Fibroblast of gingiva (primary cell): ENCODE data around the gene ALKAL2.
"Not testable (repeated sequence)": the region's sequence is repeated elsewhere in the genome, so short reads cannot be mapped to it uniquely, and the experiment has no call there.

Experiments
- DNase-seq: peaks from one replicate; pipeline ENCODE4 v3.0.0-alpha.2; 2011; ENCODE audit warnings: low read depth

ALKAL2 gene, protein sequence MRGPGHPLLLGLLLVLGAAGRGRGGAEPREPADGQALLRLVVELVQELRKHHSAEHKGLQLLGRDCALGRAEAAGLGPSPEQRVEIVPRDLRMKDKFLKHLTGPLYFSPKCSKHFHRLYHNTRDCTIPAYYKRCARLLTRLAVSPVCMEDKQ

DNA sequence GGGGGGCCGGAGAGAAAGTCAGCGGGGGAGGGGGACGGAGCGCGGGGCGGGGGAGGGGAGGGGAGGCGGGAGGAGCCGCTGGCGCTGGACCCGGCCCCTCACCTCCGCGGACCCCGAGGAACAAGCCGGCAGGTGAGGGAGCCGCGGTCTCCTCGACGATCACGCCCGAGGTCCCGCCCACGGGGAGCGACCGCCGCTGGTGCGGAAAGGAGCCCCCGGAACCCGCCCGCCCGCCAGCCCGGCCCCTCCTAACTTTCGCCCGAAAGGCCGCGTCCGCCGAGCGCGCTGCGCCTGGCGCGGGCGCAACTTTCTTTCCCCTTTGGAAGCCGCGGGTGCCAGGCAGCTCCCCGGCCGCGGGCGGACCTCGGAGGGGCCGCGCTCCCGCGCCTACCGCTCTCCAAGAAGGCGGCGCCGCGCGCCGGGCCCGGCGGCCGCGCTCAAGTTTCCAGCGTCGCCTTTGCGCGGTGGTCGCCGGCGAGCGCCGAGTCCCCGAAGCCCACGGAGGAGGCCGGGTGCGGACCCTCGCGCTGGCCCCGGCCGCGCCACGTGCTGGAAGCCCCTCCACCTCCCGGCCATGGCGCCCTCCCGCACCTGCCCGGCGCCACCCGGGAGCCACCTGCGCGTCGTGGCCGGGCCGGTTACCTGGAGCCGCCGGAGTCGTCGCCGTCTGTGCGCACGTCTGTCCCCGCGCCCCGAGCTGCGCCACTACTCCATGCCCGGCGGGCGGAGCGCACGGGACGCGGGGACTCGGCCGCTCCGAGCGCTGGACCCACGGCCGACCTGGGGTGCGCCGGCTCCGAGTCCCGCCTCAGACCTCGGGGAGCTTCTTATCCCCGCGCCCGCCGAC is at the start of gene ALKAL2:
ALKAL2 (minus strand) TSS at position 181 of the 847 bp plus-strand sequence. CDS start 256 bp downstream, outside the sequence.
- no peak for DNase-seq

DNA sequence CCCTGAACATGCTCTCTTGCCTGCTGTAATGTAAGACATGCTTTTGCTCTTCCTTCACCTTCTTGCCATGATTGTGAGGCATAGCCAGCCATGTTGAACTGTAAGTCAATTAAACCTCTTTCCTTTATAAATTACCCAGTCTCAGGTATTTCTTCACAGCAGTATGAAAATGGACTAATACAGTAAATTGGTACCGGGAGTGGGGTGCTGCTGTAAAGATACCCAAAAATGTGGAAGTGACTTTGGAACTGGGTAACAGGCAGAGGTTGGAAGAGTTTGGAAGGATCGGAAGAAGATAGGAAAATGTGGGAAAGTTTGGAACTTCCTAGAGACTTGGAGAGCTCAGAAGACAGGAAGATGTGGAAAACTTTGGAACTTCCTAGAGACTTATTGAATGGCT is 49.1 kb upstream of the ALKAL2 start:
- DNase-seq = not testable (repeated sequence)

DNA sequence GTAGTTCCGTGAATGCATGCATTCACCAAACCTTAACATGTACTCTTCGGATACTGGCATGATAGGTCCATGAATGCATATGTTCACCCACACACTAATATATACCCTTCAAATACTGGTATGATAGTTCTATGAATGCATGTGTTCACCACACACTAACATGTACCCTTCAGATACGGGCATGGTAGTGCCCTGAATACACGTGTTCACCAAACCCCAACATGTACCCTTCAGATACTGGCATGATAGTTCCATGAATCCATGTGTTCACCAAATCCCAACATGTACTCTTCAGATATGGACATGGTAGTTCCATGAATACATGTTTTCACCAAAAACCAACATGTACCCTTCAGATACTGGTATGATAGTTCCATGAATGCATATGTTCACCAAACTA is 48.5 kb upstream of the ALKAL2 start:
- no peak for DNase-seq

DNA sequence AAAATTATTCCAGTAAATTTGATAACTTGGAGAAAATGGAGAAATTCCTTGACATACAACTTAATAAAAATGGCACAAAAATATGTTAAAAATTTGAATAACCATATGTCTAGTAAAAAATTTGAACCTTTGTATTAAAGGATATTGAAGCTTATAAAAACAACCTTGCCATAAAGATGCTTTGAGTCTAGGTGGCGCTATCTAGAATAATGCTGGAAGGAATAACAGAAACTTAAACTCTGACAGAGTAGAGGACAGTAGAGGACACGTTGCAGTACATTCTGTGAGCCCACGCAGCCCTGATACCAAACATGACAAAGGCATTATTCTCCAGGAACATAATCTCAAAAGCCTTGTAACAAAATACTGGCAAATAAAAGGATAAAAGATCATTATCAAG is 44.7 kb upstream of the ALKAL2 start:
- DNase-seq = no peak

DNA sequence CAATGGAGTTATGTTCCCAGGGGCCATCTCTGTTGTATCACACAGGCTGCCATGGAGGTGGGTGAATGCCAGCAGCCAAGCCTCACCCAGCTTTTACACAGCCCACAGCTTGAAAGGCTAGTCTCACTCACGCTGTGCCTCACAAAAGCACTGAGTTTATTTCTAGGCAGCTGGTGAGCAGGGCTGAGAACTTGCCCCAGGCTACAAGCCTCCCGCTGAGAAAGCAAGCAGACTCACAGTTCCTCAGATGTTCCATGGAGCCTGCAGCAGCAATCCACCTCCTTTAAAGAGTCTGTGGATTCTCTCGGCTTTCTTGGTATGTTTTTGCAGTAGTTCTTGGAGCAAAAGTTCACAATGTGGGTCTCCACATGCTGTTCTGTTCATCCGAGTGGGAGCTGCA is 40.9 kb upstream of the ALKAL2 start:
- no peak for DNase-seq

DNA sequence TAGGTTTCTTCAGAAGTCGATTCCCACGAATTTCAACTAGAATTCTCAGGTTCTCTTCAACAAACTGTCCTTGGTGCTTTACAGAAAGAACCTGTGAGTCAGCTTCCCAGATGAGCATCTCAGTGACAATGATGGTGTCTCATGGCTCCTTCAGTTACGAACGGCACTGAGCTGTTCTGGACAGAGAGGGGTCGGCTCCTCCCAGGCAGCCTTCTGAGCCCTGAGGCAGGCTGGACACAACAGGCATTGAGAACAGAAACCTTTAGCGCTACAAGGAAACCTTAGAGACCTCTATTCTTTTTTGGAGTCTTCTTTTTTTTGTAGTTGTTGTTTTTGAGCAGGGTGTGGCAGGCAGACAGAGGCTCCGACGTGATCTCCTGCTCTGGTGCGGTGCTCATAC is 35.1 kb upstream of the ALKAL2 start:
- no peak for DNase-seq

DNA sequence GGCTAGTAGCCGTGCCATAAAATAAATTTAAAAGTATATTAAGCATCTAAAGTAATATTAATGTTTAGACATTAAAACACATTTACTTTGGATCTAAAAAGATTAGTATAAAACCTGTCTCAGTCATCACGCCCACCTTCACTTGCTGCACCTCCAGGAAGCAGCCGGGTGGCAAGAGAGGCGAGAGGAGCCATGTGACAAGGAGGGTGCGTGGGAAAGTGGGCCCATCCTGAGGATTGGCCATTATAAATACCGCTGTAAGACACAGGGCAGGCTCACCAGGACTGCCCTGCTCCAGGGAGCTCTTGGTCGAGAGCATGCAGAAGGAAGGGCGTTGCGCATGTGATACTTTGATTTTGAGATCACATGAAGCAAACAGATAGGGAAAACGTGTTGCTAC is 34.4 kb upstream of the ALKAL2 start:
- DNase-seq = no peak

DNA sequence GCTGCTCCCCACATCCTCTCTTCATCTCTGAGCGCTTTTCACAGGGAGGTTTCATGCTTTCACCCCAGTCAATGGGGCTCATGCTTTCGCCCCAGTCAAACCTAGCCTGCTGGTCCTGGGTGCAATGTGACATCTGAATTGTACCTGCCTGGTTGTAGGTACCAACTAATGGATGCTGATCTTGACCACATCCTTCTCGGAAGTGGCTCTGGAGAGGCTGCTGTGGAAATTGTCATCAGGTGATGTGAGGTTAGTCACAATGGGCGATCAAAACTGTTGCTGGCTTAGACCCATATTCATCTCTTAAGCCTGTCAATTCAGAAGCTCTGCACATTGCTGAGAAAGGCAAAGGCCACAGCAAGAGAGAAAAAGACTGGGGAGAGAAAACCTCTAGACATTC is 32.7 kb upstream of the ALKAL2 start:
- DNase-seq = no peak

DNA sequence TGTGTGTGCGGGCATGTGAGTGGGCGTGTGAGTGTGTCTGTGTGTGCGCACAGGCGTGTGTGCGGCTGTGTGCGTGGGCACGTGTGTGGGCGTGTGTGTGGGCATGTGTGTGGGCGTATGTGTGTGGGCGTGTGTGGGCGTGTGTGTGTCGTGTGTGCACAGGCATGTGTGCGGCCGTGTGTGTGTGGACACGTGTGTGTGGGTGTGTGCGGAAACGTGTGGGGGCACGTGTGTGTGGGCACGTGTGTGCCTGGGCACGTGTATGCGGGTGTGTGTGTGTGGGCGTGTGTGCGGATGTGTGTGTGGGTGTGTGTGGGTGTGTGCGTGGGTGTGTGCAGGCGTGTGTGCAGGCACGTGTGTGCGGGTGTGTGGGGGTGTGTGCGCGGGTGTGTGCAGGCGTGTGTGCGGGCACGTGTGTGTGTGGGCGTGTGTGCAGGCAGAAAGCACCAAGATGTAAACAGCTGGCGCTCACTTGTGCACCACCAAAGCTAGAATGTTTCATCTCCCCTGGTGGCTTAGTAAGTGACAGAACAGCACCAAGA is 31.2 kb upstream of the ALKAL2 start:
- DNase-seq = no peak

DNA sequence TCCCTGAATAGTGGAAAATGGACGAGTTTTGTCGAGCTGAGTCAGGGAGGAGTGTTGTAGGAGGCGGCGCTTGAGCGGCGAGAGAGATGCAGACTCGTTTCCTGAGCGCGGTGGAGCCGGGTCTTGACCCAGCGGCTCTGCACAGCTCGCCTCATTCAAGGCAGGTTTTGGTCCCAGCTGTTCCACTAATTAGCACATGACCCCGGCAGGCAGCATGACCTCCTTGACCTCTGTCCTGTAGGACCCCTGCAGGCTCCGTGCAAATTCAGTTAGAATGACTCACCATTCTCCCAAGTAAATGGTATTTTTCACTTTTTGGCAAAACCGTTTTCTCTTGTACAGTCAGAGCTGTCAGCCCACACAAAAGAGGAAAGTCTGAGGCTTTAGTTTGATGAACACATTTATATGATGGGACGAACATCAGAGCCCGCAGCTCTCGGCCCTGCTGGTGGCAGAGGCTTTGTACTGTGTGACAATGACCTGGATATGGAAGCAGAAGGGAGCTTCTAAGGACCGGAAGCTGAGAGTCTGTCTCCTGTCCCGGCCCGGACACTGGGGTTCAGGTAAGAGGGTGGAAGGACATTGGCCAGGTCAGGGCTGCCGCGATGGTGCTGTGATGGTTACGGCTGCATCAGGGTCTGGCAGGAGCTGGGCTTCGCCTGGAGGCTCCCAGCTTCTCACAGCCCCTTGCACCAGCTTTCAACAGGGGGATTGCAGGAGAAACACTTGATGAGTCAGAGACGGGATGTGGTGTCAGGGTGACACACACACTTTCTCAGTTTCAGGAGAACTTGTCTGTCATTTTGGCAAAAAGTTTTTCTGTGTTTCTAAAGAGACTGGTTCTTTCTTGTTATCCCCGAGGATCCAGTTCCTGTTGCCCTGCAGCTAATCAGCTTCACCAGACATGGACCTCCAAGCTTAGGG is 29.9 kb upstream of the ALKAL2 start:
- no peak for DNase-seq

DNA sequence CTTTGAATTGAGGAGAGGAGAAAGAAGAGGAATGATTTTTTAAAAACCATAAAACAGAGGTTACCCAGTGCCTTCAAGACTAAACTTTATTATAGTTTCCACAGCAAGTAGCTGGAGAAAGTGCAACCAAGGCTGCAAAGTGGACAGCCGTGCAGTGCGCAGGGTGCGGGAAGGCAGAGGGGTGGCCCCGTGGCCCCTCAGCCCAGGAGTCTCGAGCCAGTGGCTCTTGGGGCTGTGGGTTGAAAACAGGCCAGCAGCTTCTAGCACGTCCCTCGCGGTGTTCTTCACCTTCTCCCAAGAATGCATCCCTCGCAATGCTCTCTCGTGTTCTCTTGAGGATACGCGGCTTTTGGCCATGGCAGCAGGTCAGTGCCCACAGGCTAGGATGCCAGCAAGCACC is 28.5 kb upstream of the ALKAL2 start:
- DNase-seq = no peak

DNA sequence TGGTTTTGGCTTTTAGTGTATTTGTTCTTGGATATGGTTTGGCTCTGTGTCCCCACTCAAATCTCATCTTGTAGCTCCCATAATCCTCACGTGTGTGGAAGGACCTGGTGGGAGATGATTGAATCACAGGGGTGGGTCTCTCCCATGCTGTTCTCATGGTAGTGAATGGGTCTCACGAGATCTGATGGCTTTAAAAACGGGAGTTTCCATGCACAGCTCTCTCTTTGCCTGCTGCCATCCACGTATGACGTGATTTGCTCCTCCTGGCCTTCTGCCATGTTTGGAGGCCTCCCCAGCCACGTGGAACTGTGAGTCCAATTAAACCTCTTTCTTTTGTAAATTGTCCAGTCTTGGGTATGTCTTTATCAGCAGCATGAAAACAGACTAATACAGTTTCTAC is 28.0 kb upstream of the ALKAL2 start:
- DNase-seq = not testable (repeated sequence)

DNA sequence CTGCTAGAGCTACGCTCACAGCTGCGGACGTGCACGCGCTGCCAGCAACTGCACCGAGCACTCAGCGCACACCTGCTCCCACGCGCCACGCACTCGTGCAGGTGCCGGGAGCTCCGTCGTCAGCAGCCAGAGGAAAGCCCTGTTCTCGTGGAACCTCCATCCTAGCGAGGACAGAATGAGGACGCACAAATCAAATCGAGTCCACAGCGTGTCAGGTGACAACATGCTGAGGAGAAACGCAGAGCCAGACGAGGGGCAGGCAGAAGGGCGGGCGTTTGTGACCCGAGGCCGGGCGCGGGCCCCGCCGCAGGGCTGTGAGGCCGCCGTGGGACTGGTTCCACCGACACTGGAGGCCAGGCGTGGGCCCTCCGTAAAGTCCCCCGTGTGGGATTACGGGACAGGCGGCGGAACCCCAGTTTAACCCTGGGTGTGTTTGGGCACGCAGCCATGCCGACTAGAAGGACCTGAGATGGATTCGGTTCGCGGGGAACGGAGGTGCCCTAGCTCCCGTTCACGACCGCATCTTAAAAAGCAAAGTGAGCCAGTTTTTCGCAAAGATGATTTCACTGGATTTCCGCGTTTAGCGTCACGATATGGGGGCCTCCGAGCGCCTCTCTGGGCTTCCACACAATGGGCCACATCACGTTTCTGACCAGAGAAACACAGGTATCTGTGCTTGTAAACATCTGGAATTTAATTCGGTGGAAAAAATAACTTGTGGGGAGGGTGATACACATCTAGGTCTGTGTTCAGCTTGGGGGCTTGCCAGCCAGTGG is 26.9 kb upstream of the ALKAL2 start:
- no peak for DNase-seq

DNA sequence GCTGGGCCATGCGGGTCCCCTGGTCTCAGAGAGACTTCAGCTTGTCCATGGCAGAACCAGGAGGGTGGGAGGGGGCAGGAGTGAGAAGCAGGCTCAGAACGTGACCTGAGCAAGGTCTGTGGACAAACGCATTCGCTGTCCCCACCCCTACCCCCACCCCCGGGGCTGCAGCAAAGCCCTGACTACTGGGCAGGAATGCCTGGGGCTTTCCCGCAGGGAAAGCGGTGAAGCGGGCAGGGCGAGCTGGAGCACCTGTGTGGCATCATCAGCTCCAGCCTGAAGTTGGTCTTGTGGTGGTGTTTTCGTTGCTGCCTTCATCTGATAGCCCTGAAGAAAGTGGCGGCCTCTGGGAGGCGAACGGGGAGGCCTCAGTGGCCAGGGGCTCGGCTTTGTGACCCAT is 26.1 kb upstream of the ALKAL2 start:
- DNase-seq = no peak

DNA sequence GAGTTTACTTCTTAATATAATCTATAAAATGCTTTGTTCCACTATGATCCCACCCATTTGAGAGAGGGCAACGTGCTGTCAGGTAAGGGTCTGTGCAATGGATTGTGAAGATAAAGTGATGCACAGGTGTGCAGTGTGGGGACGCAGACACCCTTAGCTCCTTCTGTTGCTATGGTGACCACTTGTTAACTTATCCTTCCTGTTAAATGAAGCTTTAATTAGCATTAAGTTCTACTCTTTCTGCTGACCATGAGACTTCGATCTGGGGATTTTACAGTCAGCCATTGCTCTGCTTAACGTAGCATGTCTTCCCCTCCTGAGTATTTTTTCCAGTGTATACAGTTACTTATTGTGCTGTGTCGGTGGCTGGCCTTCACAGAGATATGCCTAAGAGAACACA is 23.1 kb upstream of the ALKAL2 start:
- no peak for DNase-seq

DNA sequence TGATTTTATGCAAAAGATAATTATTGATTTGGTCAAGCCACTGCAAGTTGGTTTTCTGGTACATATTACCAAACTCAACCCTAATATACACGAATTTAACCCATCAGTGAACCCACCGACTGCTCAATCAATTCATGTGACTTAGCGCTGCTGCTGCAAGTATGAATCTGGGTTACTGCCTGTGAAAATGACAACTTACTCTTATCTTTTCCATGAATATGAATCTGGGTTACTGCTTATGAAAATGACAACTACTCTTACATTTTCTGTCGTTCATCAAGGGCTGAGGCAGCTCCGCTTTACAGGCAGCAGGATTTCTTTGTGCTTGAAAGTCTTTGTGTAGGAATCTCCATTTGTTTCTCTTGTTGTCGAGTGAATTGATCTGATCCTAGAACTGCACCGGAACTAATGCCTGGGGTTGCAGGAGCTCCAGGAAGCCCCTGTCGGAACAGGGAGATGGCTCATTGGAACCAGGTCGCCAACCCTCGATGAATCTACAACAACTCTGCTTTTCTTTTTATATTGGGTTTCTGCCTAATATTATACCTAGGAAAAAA is 22.1 kb upstream of the ALKAL2 start:
- no peak for DNase-seq

DNA sequence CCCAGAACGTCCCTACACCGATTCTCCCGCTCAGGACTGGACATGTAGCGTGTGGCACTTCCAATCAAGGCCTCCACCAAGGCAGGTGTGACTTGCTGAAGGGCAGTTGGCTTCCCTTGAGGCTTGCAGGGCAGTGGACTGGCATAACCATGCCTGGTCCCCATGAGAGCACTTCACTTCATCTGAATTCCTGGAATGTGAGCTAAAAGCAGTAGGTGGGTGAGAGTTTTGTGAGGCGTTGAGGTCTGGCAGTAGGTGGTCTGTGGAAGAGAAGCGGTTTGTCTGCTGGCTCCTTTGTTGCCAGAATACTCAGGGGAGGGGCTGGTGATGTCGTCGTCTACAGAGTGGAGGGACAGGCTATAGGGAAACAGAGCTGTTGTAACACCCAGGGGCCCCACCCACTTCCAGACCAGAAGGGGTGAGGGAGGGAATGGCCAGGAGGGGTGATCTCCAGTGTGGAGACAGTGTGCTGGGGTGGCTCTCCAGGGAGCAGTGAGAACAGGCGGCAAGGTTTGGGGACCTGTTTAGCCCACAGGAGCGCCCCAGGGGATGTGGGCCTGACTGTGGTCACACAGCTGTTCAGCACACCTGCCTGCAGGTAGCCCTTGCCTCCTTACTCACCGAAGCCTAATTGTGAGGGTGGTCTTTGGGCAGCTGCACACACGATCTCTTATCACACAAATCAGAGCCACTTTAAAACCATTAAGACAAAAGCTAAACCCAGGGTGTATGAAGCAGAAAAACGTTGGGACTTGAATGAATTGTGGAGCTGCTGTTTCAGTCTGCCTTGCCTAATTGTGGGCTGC is 21.5 kb upstream of the ALKAL2 start:
- no peak for DNase-seq

DNA sequence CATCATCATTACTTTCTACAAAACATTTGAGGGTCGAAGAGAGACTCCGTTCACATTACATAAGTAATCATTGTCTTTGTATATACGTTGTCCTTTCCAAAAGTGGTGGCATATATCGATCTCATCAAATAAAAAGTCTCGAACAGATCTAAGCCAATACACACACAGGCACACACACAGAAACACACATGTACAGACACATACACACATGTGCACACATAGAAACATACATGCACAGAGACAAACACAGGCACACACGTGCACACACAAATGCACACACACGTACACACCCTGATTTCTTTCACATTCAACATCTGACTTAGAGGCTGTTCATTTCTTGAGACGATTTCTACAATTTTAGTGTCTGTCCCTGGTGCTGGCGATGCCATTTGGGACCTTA is 17.5 kb upstream of the ALKAL2 start:
- no peak for DNase-seq

DNA sequence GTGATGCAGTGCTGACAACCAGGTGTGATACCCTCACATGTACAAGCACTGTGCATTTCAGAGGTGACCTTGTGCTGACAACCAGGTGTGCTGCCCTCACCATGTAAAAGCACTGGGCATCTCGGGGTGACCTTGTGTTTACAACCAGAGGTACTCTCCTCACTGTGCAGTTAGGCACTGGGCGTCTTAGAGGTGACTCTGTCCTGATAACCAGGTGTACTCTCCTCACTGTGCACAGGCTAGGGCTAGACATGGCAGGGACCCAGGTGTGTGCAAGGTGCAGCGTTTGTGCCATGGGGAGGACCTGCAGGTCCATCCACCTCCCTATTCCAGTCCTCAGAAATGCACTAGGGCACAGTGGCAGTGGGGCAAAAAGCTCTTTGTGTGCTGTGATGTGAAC is 8.5 kb upstream of the ALKAL2 start:
- no peak for DNase-seq

DNA sequence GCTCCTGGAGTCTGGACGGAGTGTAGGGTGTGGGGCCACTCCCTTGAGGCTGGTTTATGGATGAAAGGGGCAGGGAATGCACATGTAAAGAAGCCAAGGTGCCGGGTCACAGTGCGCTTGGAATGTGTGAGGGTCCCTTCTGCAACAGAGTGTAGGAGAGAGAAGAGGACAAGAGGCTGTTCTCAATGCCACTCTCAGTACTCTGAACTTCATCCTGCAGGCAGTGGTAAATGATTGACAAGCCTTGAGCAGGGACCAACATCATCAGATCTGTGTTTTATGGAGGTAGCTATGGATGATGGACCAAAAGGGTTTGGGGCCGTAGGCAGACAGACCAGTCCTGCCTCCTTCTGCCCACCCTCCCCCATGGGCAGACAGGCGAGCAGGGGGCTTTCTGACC is 7.2 kb upstream of the ALKAL2 start:
- no peak for DNase-seq
